HCEC 1CT (cell line): ENCODE measurements around the gene KCNA1.

ENCODE experiments used
- DNase-seq: peaks from one replicate; pipeline ENCODE4 v3.0.0-alpha.2; 2017

Gene KCNA1

GRCh38 chr12:4961311-4961710 lies 51.6 kb downstream of the KCNA1 start:
- DNase-seq: no peak

GRCh38 chr12:4962539-4963486 lies 53.1 kb downstream of the KCNA1 start:
- DNase-seq: no peak
